Gastrocnemius medialis (tissue), 4 donors: ENCODE data around the gene DDAH1. TPM values are rescaled to one million over a fixed set of nuclear protein-coding genes. Genes with fewer than 3 reads are reported as not detected.

ENCODE experiments used
- ATAC-seq, 2 donors: fragments of 150-250 bp; one replicate each; pipeline ENCODE4 v1.9.1; 2016
- DNase-seq, 2 donors: peaks; one replicate each; pipeline ENCODE4 v3.0.0-alpha.2; 2019
- H3K27ac ChIP-seq, 4 donors: fragments of 200-600 bp; sonication (generic); 1 replicate in 1 of 4; 2 replicates in 3 of 4; pipeline ENCODE4 v1.5.1; 2016 to 2018; ENCODE audit warnings: mild to moderate bottlenecking in 2 of 4, moderate library complexity in 1 of 4
- H3K27me3 ChIP-seq, 3 donors: fragments of 200-600 bp; sonication (generic) in 2 of 3; 1 replicate in 1 of 3; 2 replicates in 2 of 3; pipeline versions ENCODE4 v1.5.1 to v1.6.0; 2016 to 2019; ENCODE audit warnings: mild to moderate bottlenecking in 1 of 3, moderate library complexity in 1 of 3
- H3K36me3 ChIP-seq, 2 donors: fragments of 200-600 bp; sonication (generic) in 1 of 2; one replicate each; pipeline ENCODE4 v1.5.1; 2017 to 2018
- H3K4me1 ChIP-seq, 2 donors: fragments of 200-600 bp; sonication (generic) in 1 of 2; one replicate each; pipeline ENCODE4 v1.5.1; 2016 to 2017; ENCODE audit warnings: mild to moderate bottlenecking in 2 of 2
- H3K4me3 ChIP-seq, 4 donors: fragments of 200-600 bp; sonication (generic) in 3 of 4; 1 replicate in 1 of 4; 2 replicates in 3 of 4; pipeline ENCODE4 v1.5.1; 2016 to 2019; ENCODE audit warnings: mild to moderate bottlenecking in 2 of 4
- H3K9me3 ChIP-seq, 3 donors: fragments of 200-600 bp; sonication (generic) in 2 of 3; 1 replicate in 1 of 3; 2 replicates in 2 of 3; pipeline ENCODE4 v1.5.1; 2016 to 2019
- POLR2A ChIP-seq, 2 donors: fragments of 450-650 bp; IDR thresholded peaks; one replicate each; pipeline ENCODE4 v1.6.1; 2017; ENCODE audit warnings: antibody characterized with exemption in 2 of 2, mild to moderate bottlenecking in 2 of 2, moderate library complexity in 2 of 2
- in situ Hi-C, 4 donors: fragments of 200-750 bp; cut with MboI; loops; one replicate each; pipeline versions ENCODE4 v1.15.0 to v1.8.0; 2017; ENCODE audit warnings: low sequenced_read_pairs in 4 of 4
- intact Hi-C: fragments of 100-400 bp; cut with DNase I; formaldehyde crosslinking; loops from one replicate; pipeline ENCODE4 v1.15.1; 2023; ENCODE audit warnings: low total_unique reads
- total RNA-seq, 4 donors: library from RNA; depleted of rRNA; stranded (reverse); fragments of >200 nt; gene quantifications; one replicate each; pipeline versions ENCODE4 v1.1.0 to v1.2.3, GENCODE V29; 2016
- TF ChIP-seq, protein P1 (sequence below), 5 experiments: fragments of 450-650 bp in 3 of 5; fragments of 200-600 bp in 2 of 5; sonication (generic) in 2 of 5; IDR thresholded peaks in 4 of 5; conservative IDR thresholded peaks in 1 of 5; 1 replicate in 4 of 5; 2 replicates in 1 of 5; pipeline ENCODE4 v1.5.1; 2016 to 2019; ENCODE audit warnings: antibody characterized with exemption in 5 of 5, mild to moderate bottlenecking in 3 of 5, moderate library complexity in 3 of 5

Gene DDAH1
- total RNA-seq, 4 donors from 2014 or later = 5.9 to 28.7 (median 13.2) TPM

DNA sequence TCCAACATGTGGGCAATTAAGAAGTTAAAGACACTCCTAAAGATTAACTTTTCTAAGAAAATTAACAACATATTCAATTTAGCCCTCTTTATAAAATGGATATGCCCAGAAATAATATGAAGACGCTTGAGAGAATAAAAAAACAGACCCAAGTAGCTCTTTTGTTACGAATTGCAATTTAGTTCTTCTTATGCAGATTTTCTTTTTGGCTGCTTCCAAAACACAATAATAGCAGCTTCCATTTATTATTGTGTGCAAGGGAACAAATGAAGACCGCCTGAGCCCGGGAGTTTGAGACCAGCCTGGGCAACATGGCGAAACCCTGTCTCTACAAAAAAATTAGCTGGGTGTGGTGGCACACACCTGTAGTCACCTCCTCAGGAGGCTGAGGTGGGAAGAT, 138.1 kb downstream of the DDAH1 start:
- intact Hi-C loops (no loop called here), in situ Hi-C loops (loop anchor here in 1 of 4 donors (10.0 kb wide), 1 partner anchor 248 kb away; no protein-coding TSS in a partner anchor)
- H3K27me3 ChIP-seq = no peaks in the 10 kb centered on the region
- TF ChIP-seq POLR2A (IDR thresholded peaks at IDR 0.05) = no peak
- TF ChIP-seq, protein P1, sequence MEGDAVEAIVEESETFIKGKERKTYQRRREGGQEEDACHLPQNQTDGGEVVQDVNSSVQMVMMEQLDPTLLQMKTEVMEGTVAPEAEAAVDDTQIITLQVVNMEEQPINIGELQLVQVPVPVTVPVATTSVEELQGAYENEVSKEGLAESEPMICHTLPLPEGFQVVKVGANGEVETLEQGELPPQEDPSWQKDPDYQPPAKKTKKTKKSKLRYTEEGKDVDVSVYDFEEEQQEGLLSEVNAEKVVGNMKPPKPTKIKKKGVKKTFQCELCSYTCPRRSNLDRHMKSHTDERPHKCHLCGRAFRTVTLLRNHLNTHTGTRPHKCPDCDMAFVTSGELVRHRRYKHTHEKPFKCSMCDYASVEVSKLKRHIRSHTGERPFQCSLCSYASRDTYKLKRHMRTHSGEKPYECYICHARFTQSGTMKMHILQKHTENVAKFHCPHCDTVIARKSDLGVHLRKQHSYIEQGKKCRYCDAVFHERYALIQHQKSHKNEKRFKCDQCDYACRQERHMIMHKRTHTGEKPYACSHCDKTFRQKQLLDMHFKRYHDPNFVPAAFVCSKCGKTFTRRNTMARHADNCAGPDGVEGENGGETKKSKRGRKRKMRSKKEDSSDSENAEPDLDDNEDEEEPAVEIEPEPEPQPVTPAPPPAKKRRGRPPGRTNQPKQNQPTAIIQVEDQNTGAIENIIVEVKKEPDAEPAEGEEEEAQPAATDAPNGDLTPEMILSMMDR (IDR thresholded peaks at IDR 0.05 in 4 of 5, conservative IDR thresholded peaks at IDR 0.05 in 1 of 5) = no peak
- DNase-seq (no peak), ATAC-seq (no peak)
- no peak overlapping the region for H3K27ac ChIP-seq
- no peaks in the 10 kb centered on the region for H3K9me3 ChIP-seq
- no peak overlapping the region for H3K4me3 ChIP-seq
- peaks cover 25 to 27% of the 10 kb centered on the region in 2 donors for H3K4me1 ChIP-seq
- no peaks in the 10 kb centered on the region for H3K36me3 ChIP-seq

GRCh38 chr1:85326336-85326735, 138.6 kb downstream of the DDAH1 start:
- no peak for DNase-seq
- TF ChIP-seq POLR2A (IDR thresholded peaks at IDR 0.05) = no peak
- TF ChIP-seq, protein P1 (IDR thresholded peaks at IDR 0.05 in 4 of 5, conservative IDR thresholded peaks at IDR 0.05 in 1 of 5) = no peak
- ATAC-seq = no peak
- intact Hi-C loops (no loop called here), in situ Hi-C loops (loop anchor here in 1 of 4 donors (10.0 kb wide), 1 partner anchor 248 kb away; no protein-coding TSS in a partner anchor)
- Histone ChIP-seq H3K4me1 (peaks cover 25 to 27% of the 10 kb centered on the region in 2 donors), H3K4me3 (no peak overlapping the region), H3K27ac (no peak overlapping the region), H3K36me3 (no peaks in the 10 kb centered on the region), H3K9me3 (no peaks in the 10 kb centered on the region), H3K27me3 (no peaks in the 10 kb centered on the region)

DNA sequence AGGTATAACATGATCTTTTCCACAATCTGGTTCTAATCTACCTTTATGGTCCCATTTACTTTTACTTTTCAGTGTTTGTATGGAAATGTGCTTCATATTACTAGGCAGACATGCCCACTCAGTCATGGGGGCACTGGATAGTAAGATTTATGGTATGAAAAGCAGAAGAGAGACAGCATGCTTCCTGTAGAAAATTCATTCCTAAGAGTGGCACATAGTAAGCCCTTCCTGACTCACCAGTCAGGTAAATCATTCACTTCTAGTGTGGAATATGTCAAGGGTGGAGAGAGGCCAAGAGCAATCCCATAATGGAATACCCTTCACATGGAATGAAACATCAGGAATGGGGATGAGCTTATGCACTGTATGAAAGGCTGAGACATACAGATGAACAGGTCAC, 139.0 kb downstream of the DDAH1 start:
- no peaks in the 10 kb centered on the region for H3K36me3 ChIP-seq
- no peak for TF ChIP-seq POLR2A (IDR thresholded peaks at IDR 0.05)
- TF ChIP-seq, protein P1 (IDR thresholded peaks at IDR 0.05 in 4 of 5, conservative IDR thresholded peaks at IDR 0.05 in 1 of 5) = no peak
- H3K4me3 ChIP-seq = no peak overlapping the region
- in situ Hi-C loops (loop anchor here in 1 of 4 donors (10.0 kb wide), 1 partner anchor 249 kb away; no protein-coding TSS in a partner anchor), intact Hi-C loops (no loop called here)
- DNase-seq = no peak
- no peak overlapping the region for H3K27ac ChIP-seq
- no peak for ATAC-seq
- no peaks in the 10 kb centered on the region for H3K9me3 ChIP-seq
- no peaks in the 10 kb centered on the region for H3K27me3 ChIP-seq
- H3K4me1 ChIP-seq = peaks cover 23% of the 10 kb centered on the region in 2 donors

GRCh38 chr1:85323770-85324169, 141.2 kb downstream of the DDAH1 start:
- in situ Hi-C loops (loop anchor here in 1 of 4 donors (10.0 to 25.0 kb wide), 2 partner anchors 251 to 564 kb away; no protein-coding TSS in a partner anchor), intact Hi-C loops (no loop called here)
- DNase-seq = no peak
- Histone ChIP-seq H3K9me3 (no peaks in the 10 kb centered on the region), H3K4me3 (no peak overlapping the region), H3K36me3 (no peaks in the 10 kb centered on the region), H3K27me3 (no peaks in the 10 kb centered on the region), H3K27ac (no peak overlapping the region), H3K4me1 (peaks cover 3 to 8% of the 10 kb centered on the region in 2 donors)
- TF ChIP-seq, protein P1 (IDR thresholded peaks at IDR 0.05 in 4 of 5, conservative IDR thresholded peaks at IDR 0.05 in 1 of 5) = no peak
- no peak for TF ChIP-seq POLR2A (IDR thresholded peaks at IDR 0.05)
- no peak for ATAC-seq

DNA sequence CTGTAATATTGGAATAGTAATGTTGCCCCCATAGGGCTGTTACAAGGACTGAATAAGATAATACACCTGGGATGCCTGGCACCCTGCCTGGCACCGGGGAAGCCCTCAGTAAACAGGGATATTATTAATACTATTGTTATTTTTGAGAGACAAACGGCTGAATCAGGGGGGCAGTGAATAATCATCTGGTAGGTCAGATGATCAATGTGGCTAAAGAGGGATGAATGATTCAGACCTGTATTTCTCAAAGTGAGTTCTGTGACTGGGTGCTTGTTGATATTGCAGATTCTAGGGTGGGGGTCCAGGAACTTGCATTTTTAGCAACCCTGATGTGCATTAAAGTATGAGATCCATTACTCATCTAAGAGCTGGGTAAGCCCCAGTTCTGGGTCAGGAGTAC, 142.3 kb downstream of the DDAH1 start:
- intact Hi-C loops = no loop called here

More for the DNA sequence above, 142.3 kb downstream of the DDAH1 start:
- H3K27ac ChIP-seq = no peak overlapping the region
- ATAC-seq (no peak), DNase-seq (no peak)
- peaks cover 0 to 6% of the 10 kb centered on the region in 2 donors for H3K4me1 ChIP-seq
- in situ Hi-C loops = loop anchor here in 1 of 4 donors (10.0 to 25.0 kb wide), 2 partner anchors 252 to 565 kb away; no protein-coding TSS in a partner anchor
- H3K4me3 ChIP-seq = no peak overlapping the region
- TF ChIP-seq POLR2A (IDR thresholded peaks at IDR 0.05) = no peak
- TF ChIP-seq, protein P1 (IDR thresholded peaks at IDR 0.05 in 4 of 5, conservative IDR thresholded peaks at IDR 0.05 in 1 of 5) = no peak
- H3K9me3 ChIP-seq = no peaks in the 10 kb centered on the region
- no peaks in the 10 kb centered on the region for H3K27me3 ChIP-seq
- H3K36me3 ChIP-seq = no peaks in the 10 kb centered on the region
